Spleen (tissue), 7 donors: Measurements from ENCODE around the gene CCDC148.

Experiments used
- CTCF ChIP-seq, 11 experiments: fragments of 200-600 bp in 7 of 11; fragments of 450-650 bp in 4 of 11; sonication (generic) in 4 of 11; IDR thresholded peaks in 8 of 11; conservative IDR thresholded peaks in 3 of 11; 1 replicate in 7 of 11; 2 replicates in 4 of 11; pipeline versions ENCODE4 v1.4.0 to v1.8.0; 2016 to 2021; ENCODE audit warnings: antibody characterized with exemption in 11 of 11, inconsistent platforms in 4 of 11, mild to moderate bottlenecking in 1 of 11
- POLR2A ChIP-seq, 3 donors: fragments of 450-650 bp; IDR thresholded peaks; one replicate each; pipeline ENCODE4 v1.5.1; 2017; ENCODE audit warnings: antibody characterized with exemption in 3 of 3, mild to moderate bottlenecking in 1 of 3
- POLR2AphosphoS5 ChIP-seq, 3 donors: sonication (generic); formaldehyde crosslinking; IDR thresholded peaks; one replicate each; pipeline ENCODE4 v1.5.1; 2017; ENCODE audit warnings: antibody characterized with exemption in 3 of 3
- donor health status: DM: no; HTN: no; CAD: no; lungs with moderate emphysema.
- donor health status: DM: no; HTN: no; CAD: no.
- donor health status: DM: no; HTN: no; CAD: no.

- TF ChIP-seq CTCF (IDR thresholded peaks at IDR 0.05 in 8 of 11, conservative IDR thresholded peaks at IDR 0.05 in 3 of 11) (no peak), POLR2A (IDR thresholded peaks at IDR 0.05) (no peak), POLR2AphosphoS5 (IDR thresholded peaks at IDR 0.05) (no peak)
Observed at GRCh38 chr2:158243392-158243791, 213.2 kb downstream of the CCDC148 start.
